ENCODE results near the gene PANK4. TPM values are rescaled to one million over a fixed set of nuclear protein-coding genes. Genes with fewer than 3 reads are reported as not detected.
A peak's percentile ranks its signal among the peaks of the same experiment; 100 is the strongest.

The PANK4 gene
- total RNA-seq, 2 experiments from 2014 or later = 66.6 to 76.6 TPM

GRCh38 chr1:2499260-2499659 lies 27.1 kb downstream of the PANK4 start:
- Mint-ChIP-seq H3K27ac (peak overlapping the region; percentile 90), H3K27me3 (no peaks in the 10 kb centered on the region), H3K9me3 (no peaks in the 10 kb centered on the region), H3K4me1 (peaks cover 23% of the 10 kb centered on the region), H3K36me3 (ENCODE audit: low read depth) (no peaks in the 10 kb centered on the region), H3K4me3 (no peak overlapping the region)
- ChIA-PET CTCF (no interaction called here), POLR2A (no interaction called here)
- DNase-seq = no peak

- no peak for DNase-seq
Measured at GRCh38 chr1:2498648-2499047, 27.7 kb downstream of the PANK4 start.

GRCh38 chr1:2497891-2498290 lies 28.5 kb downstream of the PANK4 start:
- CTCF ChIA-PET = interaction anchor here (0.7 kb wide), 1 partner anchor 10 kb away, joined by 3 read pairs; no protein-coding TSS in a partner anchor
- no peaks in the 10 kb centered on the region for H3K27me3 Mint-ChIP-seq
- H3K4me3 Mint-ChIP-seq = no peak overlapping the region
- DNase-seq = no peak
- peaks cover 29% of the 10 kb centered on the region for H3K4me1 Mint-ChIP-seq
- H3K36me3 Mint-ChIP-seq (ENCODE audit: low read depth) = no peaks in the 10 kb centered on the region
- H3K9me3 Mint-ChIP-seq = no peaks in the 10 kb centered on the region
- POLR2A ChIA-PET = no interaction called here
- H3K27ac Mint-ChIP-seq = peak overlapping the region; percentile 54

More at GRCh38 chr1:2498648-2499047, 27.7 kb downstream of the PANK4 start:
- Mint-ChIP-seq H3K9me3 (no peaks in the 10 kb centered on the region), H3K27ac (no peak overlapping the region), H3K4me3 (no peak overlapping the region), H3K36me3 (ENCODE audit: low read depth) (no peaks in the 10 kb centered on the region), H3K27me3 (no peaks in the 10 kb centered on the region), H3K4me1 (peaks cover 28% of the 10 kb centered on the region)
- ChIA-PET CTCF (no interaction called here), POLR2A (no interaction called here)

DNA sequence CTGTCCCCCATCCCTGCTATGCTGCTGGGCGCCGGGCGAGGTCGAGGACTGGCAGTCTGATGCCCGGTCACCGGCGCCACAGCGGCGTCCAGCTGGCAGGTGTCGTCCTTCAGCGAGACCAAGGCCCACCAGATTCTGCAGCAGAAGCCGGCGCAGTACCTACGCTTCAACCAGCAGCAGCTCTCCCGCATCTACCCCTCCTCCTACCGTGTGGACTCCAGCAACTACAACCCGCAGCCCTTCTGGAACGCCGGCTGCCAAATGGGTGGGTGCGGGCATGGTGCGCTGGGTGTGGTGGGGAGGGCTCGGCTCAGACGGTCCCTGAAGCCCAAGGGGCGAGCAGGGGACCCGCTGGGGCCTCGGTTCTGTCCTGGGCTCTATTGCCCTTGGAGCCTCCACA lies 29.6 kb downstream of the PANK4 start:
- no peaks in the 10 kb centered on the region for H3K27me3 Mint-ChIP-seq
- H3K9me3 Mint-ChIP-seq = no peaks in the 10 kb centered on the region
- H3K4me1 Mint-ChIP-seq = peaks cover 29% of the 10 kb centered on the region
- no peaks in the 10 kb centered on the region for H3K36me3 Mint-ChIP-seq (ENCODE audit: low read depth)
- peak overlapping the region; percentile 57 for H3K27ac Mint-ChIP-seq
- CTCF ChIA-PET = interaction anchor here (1.1 to 1.6 kb wide), 2 partner anchors 9 to 51 kb away, joined by 3 to 4 read pairs; no protein-coding TSS in a partner anchor
- H3K4me3 Mint-ChIP-seq = no peak overlapping the region
- POLR2A ChIA-PET = no interaction called here
- no peak for DNase-seq

DNA sequence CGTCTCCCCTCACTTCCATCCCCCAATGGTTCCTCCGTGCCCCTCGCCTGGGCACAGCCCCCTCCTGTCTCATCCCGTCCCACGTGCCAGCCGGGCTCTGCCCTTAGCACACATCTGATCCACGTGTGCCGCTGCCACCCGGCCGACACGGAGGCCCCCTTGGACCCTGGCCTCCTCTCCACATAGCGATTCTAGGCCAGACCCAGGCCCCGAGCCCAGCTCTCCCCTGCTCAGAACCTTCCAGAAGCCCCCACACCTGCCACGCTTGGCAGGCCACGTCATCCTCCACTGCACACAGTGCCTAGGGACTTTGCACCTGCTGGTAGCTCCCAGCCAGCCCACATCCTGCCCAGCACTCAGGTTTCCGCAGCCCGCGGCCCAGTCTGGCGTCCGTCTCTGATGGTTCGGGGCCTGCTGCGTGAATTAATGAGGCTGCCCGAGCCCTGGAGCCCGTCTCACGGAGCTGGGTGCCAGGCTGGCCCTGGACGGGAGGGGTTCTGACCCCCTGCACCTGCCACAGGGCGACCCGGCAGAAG lies 30.2 kb downstream of the PANK4 start:
- no peaks in the 10 kb centered on the region for H3K36me3 Mint-ChIP-seq (ENCODE audit: low read depth)
- ChIA-PET CTCF (interaction anchor here (1.1 to 1.6 kb wide), 2 partner anchors 8 to 52 kb away, joined by 3 to 4 read pairs; no protein-coding TSS in a partner anchor), POLR2A (no interaction called here)
- peak; percentile 27 for DNase-seq
- no peak overlapping the region for H3K4me3 Mint-ChIP-seq
- H3K4me1 Mint-ChIP-seq = peaks cover 29% of the 10 kb centered on the region
- no peaks in the 10 kb centered on the region for H3K9me3 Mint-ChIP-seq
- peak overlapping the region; percentile 64 for H3K27ac Mint-ChIP-seq
- no peaks in the 10 kb centered on the region for H3K27me3 Mint-ChIP-seq

DNA sequence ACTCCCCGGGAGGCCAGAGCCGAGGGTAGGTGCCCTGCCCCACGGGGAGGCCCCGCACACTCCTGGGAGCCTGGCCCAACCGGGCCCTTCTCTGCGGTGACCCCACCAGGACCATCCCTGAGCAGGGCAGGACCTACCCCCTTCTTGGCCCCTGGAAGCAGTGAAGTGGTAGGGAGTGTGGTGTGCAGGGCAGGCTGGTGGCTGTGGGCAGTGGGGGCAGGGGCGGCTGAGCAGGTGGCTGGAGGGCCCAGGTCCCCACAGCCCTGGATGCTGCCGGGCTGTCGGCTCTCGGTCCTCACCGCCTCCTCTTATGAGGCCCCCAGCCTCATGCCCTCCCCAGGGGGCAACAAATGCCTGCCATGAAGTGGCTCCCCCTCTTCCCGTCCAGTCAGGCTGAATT lies 30.9 kb downstream of the PANK4 start:
- Mint-ChIP-seq H3K9me3 (no peaks in the 10 kb centered on the region), H3K36me3 (ENCODE audit: low read depth) (no peaks in the 10 kb centered on the region), H3K27ac (peak overlapping the region; percentile 68), H3K4me1 (peaks cover 28% of the 10 kb centered on the region), H3K4me3 (no peak overlapping the region), H3K27me3 (no peaks in the 10 kb centered on the region)
- ChIA-PET POLR2A (no interaction called here), CTCF (interaction anchor here (1.4 kb wide), 1 partner anchor 18 kb away, joined by 3 read pairs; no protein-coding TSS in a partner anchor)
- no peak for DNase-seq

DNA sequence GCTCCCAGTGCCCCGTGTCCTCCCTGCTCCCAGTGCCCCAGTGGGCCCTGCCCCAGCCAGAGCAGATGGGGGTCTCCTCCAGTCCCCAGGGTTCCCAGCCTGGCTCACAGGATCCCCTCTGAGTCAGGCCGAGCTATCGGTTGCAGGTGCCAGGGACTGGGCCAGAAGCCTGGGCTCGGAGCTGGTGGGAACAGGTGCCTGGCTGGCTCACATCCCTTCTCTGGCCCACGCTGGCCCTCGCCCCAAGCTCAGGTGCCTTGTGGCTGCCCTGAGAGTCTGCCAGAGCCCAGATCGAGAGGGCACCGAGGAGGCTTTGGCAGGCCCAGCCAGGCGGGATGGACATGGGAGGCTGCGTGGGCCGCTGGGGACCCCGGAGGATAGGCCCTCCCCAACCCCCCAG lies 31.4 kb downstream of the PANK4 start:
- Mint-ChIP-seq H3K9me3 (no peaks in the 10 kb centered on the region), H3K27me3 (no peaks in the 10 kb centered on the region), H3K4me3 (no peak overlapping the region), H3K36me3 (ENCODE audit: low read depth) (no peaks in the 10 kb centered on the region), H3K27ac (no peak overlapping the region), H3K4me1 (peaks cover 23% of the 10 kb centered on the region)
- ChIA-PET POLR2A (no interaction called here), CTCF (interaction anchor here (1.4 kb wide), 1 partner anchor 17 kb away, joined by 3 read pairs; no protein-coding TSS in a partner anchor)
- no peak for DNase-seq

GRCh38 chr1:2494323-2494693 lies 32.1 kb downstream of the PANK4 start:
- Mint-ChIP-seq H3K9me3 (no peaks in the 10 kb centered on the region), H3K4me3 (no peak overlapping the region), H3K27ac (no peak overlapping the region), H3K36me3 (ENCODE audit: low read depth) (peaks cover 4% of the 10 kb centered on the region), H3K4me1 (peaks cover 17% of the 10 kb centered on the region), H3K27me3 (no peaks in the 10 kb centered on the region)
- ChIA-PET CTCF (interaction anchor here (1.4 kb wide), 1 partner anchor 16 kb away, joined by 3 read pairs; no protein-coding TSS in a partner anchor), POLR2A (no interaction called here)
- DNase-seq = no peak

- Mint-ChIP-seq H3K36me3 (ENCODE audit: low read depth) (peaks cover 7% of the 10 kb centered on the region), H3K27ac (no peak overlapping the region), H3K27me3 (no peaks in the 10 kb centered on the region), H3K9me3 (peaks cover 4% of the 10 kb centered on the region), H3K4me1 (peaks cover 16% of the 10 kb centered on the region), H3K4me3 (no peak overlapping the region)
- DNase-seq = no peak
- ChIA-PET POLR2A (no interaction called here), CTCF (interaction anchor here (1.4 kb wide), 1 partner anchor 16 kb away, joined by 3 read pairs; no protein-coding TSS in a partner anchor)
Measured at GRCh38 chr1:2493691-2494322, 32.6 kb downstream of the PANK4 start.

GRCh38 chr1:2493218-2493617 lies 33.2 kb downstream of the PANK4 start:
- POLR2A ChIA-PET = no interaction called here

GRCh38 chr1:2492091-2492490 lies 34.3 kb downstream of the PANK4 start:
- DNase-seq = no peak
- CTCF ChIA-PET = no interaction called here
- no peak overlapping the region for H3K4me3 Mint-ChIP-seq
- H3K27me3 Mint-ChIP-seq = no peaks in the 10 kb centered on the region
- peaks cover 16% of the 10 kb centered on the region for H3K4me1 Mint-ChIP-seq
- H3K36me3 Mint-ChIP-seq (ENCODE audit: low read depth) = peaks cover 13% of the 10 kb centered on the region
- no peak overlapping the region for H3K27ac Mint-ChIP-seq
- peaks cover 14% of the 10 kb centered on the region for H3K9me3 Mint-ChIP-seq
- POLR2A ChIA-PET = no interaction called here

More at GRCh38 chr1:2493218-2493617, 33.2 kb downstream of the PANK4 start:
- CTCF ChIA-PET = no interaction called here
- no peak for DNase-seq
- Mint-ChIP-seq H3K4me1 (peaks cover 16% of the 10 kb centered on the region), H3K36me3 (ENCODE audit: low read depth) (peaks cover 7% of the 10 kb centered on the region), H3K9me3 (peaks cover 9% of the 10 kb centered on the region), H3K4me3 (no peak overlapping the region), H3K27ac (no peak overlapping the region), H3K27me3 (no peaks in the 10 kb centered on the region)

DNA sequence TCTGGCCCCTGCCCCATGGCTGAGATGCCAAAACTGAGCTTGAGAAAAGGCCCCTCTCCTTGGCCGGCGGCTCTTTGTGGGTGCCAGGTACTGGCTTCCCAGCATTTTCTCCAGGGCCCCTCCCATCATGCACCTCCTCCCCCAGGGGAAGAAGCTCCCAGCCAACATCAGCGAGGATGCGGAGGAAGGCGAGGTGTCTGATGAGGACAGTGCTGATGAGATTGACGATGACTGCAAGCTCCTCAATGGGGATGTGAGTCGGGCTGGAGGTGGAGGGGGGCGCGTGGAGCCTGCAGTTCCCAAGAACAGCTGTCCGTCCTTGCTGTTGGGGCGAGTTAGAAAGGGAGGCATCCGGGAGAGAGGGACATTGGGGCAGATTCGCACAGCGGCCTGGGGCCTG lies 36.8 kb downstream of the PANK4 start:
- POLR2A ChIA-PET = no interaction called here
- Mint-ChIP-seq H3K9me3 (peaks cover 14% of the 10 kb centered on the region), H3K27ac (no peak overlapping the region), H3K4me3 (no peak overlapping the region), H3K4me1 (peaks cover 7% of the 10 kb centered on the region), H3K27me3 (no peaks in the 10 kb centered on the region), H3K36me3 (ENCODE audit: low read depth) (peaks cover 13% of the 10 kb centered on the region)
- CTCF ChIA-PET = no interaction called here
- DNase-seq = no peak

DNA sequence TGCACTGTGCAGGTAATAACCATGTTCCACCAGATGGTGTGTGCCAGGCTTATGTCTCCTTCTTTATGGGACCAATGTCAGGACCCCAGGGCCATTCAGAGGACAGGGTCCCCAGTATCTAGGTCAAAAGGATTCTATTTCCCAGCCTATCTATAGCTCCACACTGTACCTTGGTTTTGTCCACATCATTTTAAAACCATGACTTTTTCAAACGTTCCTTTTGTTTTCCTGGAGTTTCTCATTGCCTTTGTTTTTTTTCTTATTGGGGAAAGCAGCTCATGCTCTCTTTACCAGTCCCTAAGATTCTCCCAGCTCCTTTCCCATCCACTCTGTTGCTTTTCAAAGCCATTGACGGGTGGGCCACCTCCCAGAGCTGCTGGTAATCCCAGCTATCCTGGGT lies 37.7 kb downstream of the PANK4 start:
- CTCF ChIA-PET = interaction anchor here (1.1 to 1.3 kb wide), 2 partner anchors 9 to 22 kb away, joined by 3 read pairs; no protein-coding TSS in a partner anchor
- no peak overlapping the region for H3K4me3 Mint-ChIP-seq
- no peak overlapping the region for H3K27ac Mint-ChIP-seq

More for the DNA sequence above, 37.7 kb downstream of the PANK4 start:
- Mint-ChIP-seq H3K36me3 (ENCODE audit: low read depth) (peaks cover 13% of the 10 kb centered on the region), H3K27me3 (no peaks in the 10 kb centered on the region), H3K4me1 (peaks cover 1% of the 10 kb centered on the region), H3K9me3 (peaks cover 14% of the 10 kb centered on the region)
- POLR2A ChIA-PET = no interaction called here
- DNase-seq = no peak

All from activated CD4-positive, alpha-beta T cell treated with anti-CD3 and anti-CD28 coated beads, Interleukin-2, amount 10 ng/mL, durations not matched to agents 7 days and 5 days (primary cell).